ENCODE results near the gene MAOB. TPM values are rescaled to one million over a fixed set of nuclear protein-coding genes. Genes with fewer than 3 reads are reported as not detected.
"Not testable (repeated sequence)": the region's sequence is repeated elsewhere in the genome, so short reads cannot be mapped to it uniquely, and the experiment has no call there.

Gene MAOB
- 1.2 TPM for polyA plus RNA-seq (2013, experiment 1 of 4)
- 2.7 TPM for polyA plus RNA-seq (2013, experiment 2 of 4)
- 1.2 TPM for polyA plus RNA-seq (2013, experiment 3 of 4)
- polyA plus RNA-seq (2013, experiment 4 of 4): 1.7 TPM

- H3K4me3 ChIP-seq (ENCODE audit: insufficient read depth, low read depth, low read length): peak within 1 kb of the TSS; percentile 25
- H3K27me3 ChIP-seq (ENCODE audit: control insufficient read depth, insufficient read depth, low read length, poor library complexity, severe bottlenecking): peaks cover 4% of the 10 kb centered on the region
- H3K27ac ChIP-seq (ENCODE audit: insufficient read depth, low read depth, low read length, poor library complexity, severe bottlenecking): no peak within 1 kb of the TSS
Observed at GRCh38 chrX:43882294-43882681, at the start of gene MAOB. TSS of gene MAOB (minus strand) at chrX:43882450. CDS start at chrX:43882299, 151 bp downstream.

GRCh38 chrX:43922032-43922431, 39.8 kb upstream of the MAOB start:
- H3K36me3 ChIP-seq (ENCODE audit: control insufficient read depth, insufficient read depth, low read length); H3K27me3 ChIP-seq (ENCODE audit: control insufficient read depth, insufficient read depth, low read length, poor library complexity, severe bottlenecking); H3K4me1 ChIP-seq (ENCODE audit: control insufficient read depth, insufficient read depth, low read length); H3K9me3 ChIP-seq (ENCODE audit: control insufficient read depth, low read length); H3K27ac ChIP-seq (ENCODE audit: insufficient read depth, low read depth, low read length, poor library complexity, severe bottlenecking); H3K4me3 ChIP-seq (ENCODE audit: insufficient read depth, low read depth, low read length): not testable (repeated sequence)
- 100% methylated on average over 1 of the region's 3 CpGs; no CpG with 5 or more reads in 1 of the 2 experiments for WGBS, 2 experiments

More at GRCh38 chrX:43882294-43882681, at the start of gene MAOB:
- Histone ChIP-seq H3K9me3 (ENCODE audit: control insufficient read depth, low read length) (no peaks in the 10 kb centered on the region), H3K4me1 (ENCODE audit: control insufficient read depth, insufficient read depth, low read length) (no peaks in the 10 kb centered on the region), H3K36me3 (ENCODE audit: control insufficient read depth, insufficient read depth, low read length) (no peaks in the 10 kb centered on the region)
- WGBS, 2 experiments: 1 to 4% methylated on average over 34 to 36 of the region's 36 CpGs

GRCh38 chrX:43910772-43911171, 28.5 kb upstream of the MAOB start:
- H3K4me3 ChIP-seq (ENCODE audit: insufficient read depth, low read depth, low read length); H3K9me3 ChIP-seq (ENCODE audit: control insufficient read depth, low read length); H3K36me3 ChIP-seq (ENCODE audit: control insufficient read depth, insufficient read depth, low read length); H3K27ac ChIP-seq (ENCODE audit: insufficient read depth, low read depth, low read length, poor library complexity, severe bottlenecking); H3K27me3 ChIP-seq (ENCODE audit: control insufficient read depth, insufficient read depth, low read length, poor library complexity, severe bottlenecking); H3K4me1 ChIP-seq (ENCODE audit: control insufficient read depth, insufficient read depth, low read length): not testable (repeated sequence)
- 88 to 89% methylated on average over 4 to 7 of the region's 8 CpGs for WGBS, 2 experiments

GRCh38 chrX:43910012-43910411, 27.8 kb upstream of the MAOB start:
- Histone ChIP-seq H3K36me3 (ENCODE audit: control insufficient read depth, insufficient read depth, low read length) (no peaks in the 10 kb centered on the region), H3K4me1 (ENCODE audit: control insufficient read depth, insufficient read depth, low read length) (no peaks in the 10 kb centered on the region), H3K27ac (ENCODE audit: insufficient read depth, low read depth, low read length, poor library complexity, severe bottlenecking) (no peak overlapping the region), H3K4me3 (ENCODE audit: insufficient read depth, low read depth, low read length) (no peak overlapping the region), H3K9me3 (ENCODE audit: control insufficient read depth, low read length) (no peaks in the 10 kb centered on the region), H3K27me3 (ENCODE audit: control insufficient read depth, insufficient read depth, low read length, poor library complexity, severe bottlenecking) (no peaks in the 10 kb centered on the region)
- 45 to 80% methylated on average over 1 of the region's 1 CpG for WGBS, 2 experiments

- Histone ChIP-seq H3K4me1 (ENCODE audit: control insufficient read depth, insufficient read depth, low read length) (no peaks in the 10 kb centered on the region), H3K4me3 (ENCODE audit: insufficient read depth, low read depth, low read length) (no peak overlapping the region), H3K9me3 (ENCODE audit: control insufficient read depth, low read length) (no peaks in the 10 kb centered on the region), H3K27me3 (ENCODE audit: control insufficient read depth, insufficient read depth, low read length, poor library complexity, severe bottlenecking) (no peaks in the 10 kb centered on the region), H3K27ac (ENCODE audit: insufficient read depth, low read depth, low read length, poor library complexity, severe bottlenecking) (no peak overlapping the region), H3K36me3 (ENCODE audit: control insufficient read depth, insufficient read depth, low read length) (no peaks in the 10 kb centered on the region)
- 95 to 100% methylated on average over 1 of the region's 1 CpG for WGBS, 2 experiments
Observed at GRCh38 chrX:43909141-43909540, 26.9 kb upstream of the MAOB start.

- no peaks in the 10 kb centered on the region for H3K27me3 ChIP-seq (ENCODE audit: control insufficient read depth, insufficient read depth, low read length, poor library complexity, severe bottlenecking)
- H3K9me3 ChIP-seq (ENCODE audit: control insufficient read depth, low read length): no peaks in the 10 kb centered on the region
- H3K4me3 ChIP-seq (ENCODE audit: insufficient read depth, low read depth, low read length): no peak overlapping the region
- WGBS, 2 experiments: 74 to 82% methylated on average over 4 to 5 of the region's 5 CpGs
- no peaks in the 10 kb centered on the region for H3K4me1 ChIP-seq (ENCODE audit: control insufficient read depth, insufficient read depth, low read length)
- no peak overlapping the region for H3K27ac ChIP-seq (ENCODE audit: insufficient read depth, low read depth, low read length, poor library complexity, severe bottlenecking)
- no peaks in the 10 kb centered on the region for H3K36me3 ChIP-seq (ENCODE audit: control insufficient read depth, insufficient read depth, low read length)
Observed at GRCh38 chrX:43899878-43900815, 17.9 kb upstream of the MAOB start.

GRCh38 chrX:43898406-43899035, 16.3 kb upstream of the MAOB start:
- Histone ChIP-seq H3K4me3 (ENCODE audit: insufficient read depth, low read depth, low read length) (no peak overlapping the region), H3K4me1 (ENCODE audit: control insufficient read depth, insufficient read depth, low read length) (no peaks in the 10 kb centered on the region), H3K36me3 (ENCODE audit: control insufficient read depth, insufficient read depth, low read length) (no peaks in the 10 kb centered on the region), H3K27ac (ENCODE audit: insufficient read depth, low read depth, low read length, poor library complexity, severe bottlenecking) (no peak overlapping the region), H3K27me3 (ENCODE audit: control insufficient read depth, insufficient read depth, low read length, poor library complexity, severe bottlenecking) (no peaks in the 10 kb centered on the region), H3K9me3 (ENCODE audit: control insufficient read depth, low read length) (no peaks in the 10 kb centered on the region)
- WGBS, 2 experiments: 92% methylated on average over 4 to 5 of the region's 5 CpGs

GRCh38 chrX:43897290-43897689, 15.0 kb upstream of the MAOB start:
- Histone ChIP-seq H3K9me3 (ENCODE audit: control insufficient read depth, low read length) (no peaks in the 10 kb centered on the region), H3K27ac (ENCODE audit: insufficient read depth, low read depth, low read length, poor library complexity, severe bottlenecking) (no peak overlapping the region), H3K27me3 (ENCODE audit: control insufficient read depth, insufficient read depth, low read length, poor library complexity, severe bottlenecking) (no peaks in the 10 kb centered on the region), H3K4me3 (ENCODE audit: insufficient read depth, low read depth, low read length) (no peak overlapping the region), H3K4me1 (ENCODE audit: control insufficient read depth, insufficient read depth, low read length) (no peaks in the 10 kb centered on the region), H3K36me3 (ENCODE audit: control insufficient read depth, insufficient read depth, low read length) (no peaks in the 10 kb centered on the region)
- whole genome bisulfite sequencing, 2 experiments: 90 to 100% methylated on average over 1 to 2 of the region's 4 CpGs

- 90% methylated on average over 1 of the region's 1 CpG; no CpG with 5 or more reads in 1 of the 2 experiments for WGBS, 2 experiments
- Histone ChIP-seq H3K27ac (ENCODE audit: insufficient read depth, low read depth, low read length, poor library complexity, severe bottlenecking) (no peak overlapping the region), H3K4me3 (ENCODE audit: insufficient read depth, low read depth, low read length) (no peak overlapping the region), H3K9me3 (ENCODE audit: control insufficient read depth, low read length) (no peaks in the 10 kb centered on the region), H3K4me1 (ENCODE audit: control insufficient read depth, insufficient read depth, low read length) (no peaks in the 10 kb centered on the region), H3K36me3 (ENCODE audit: control insufficient read depth, insufficient read depth, low read length) (no peaks in the 10 kb centered on the region), H3K27me3 (ENCODE audit: control insufficient read depth, insufficient read depth, low read length, poor library complexity, severe bottlenecking) (no peaks in the 10 kb centered on the region)
Observed at GRCh38 chrX:43892336-43892870, 10.2 kb upstream of the MAOB start.

GRCh38 chrX:43885617-43886016, 3.4 kb upstream of the MAOB start:
- 93 to 100% methylated on average over 1 to 5 of the region's 5 CpGs for WGBS, 2 experiments

More at GRCh38 chrX:43885617-43886016, 3.4 kb upstream of the MAOB start:
- H3K9me3 ChIP-seq (ENCODE audit: control insufficient read depth, low read length): no peaks in the 10 kb centered on the region
- no peak overlapping the region for H3K4me3 ChIP-seq (ENCODE audit: insufficient read depth, low read depth, low read length)
- H3K36me3 ChIP-seq (ENCODE audit: control insufficient read depth, insufficient read depth, low read length): no peaks in the 10 kb centered on the region
- H3K27me3 ChIP-seq (ENCODE audit: control insufficient read depth, insufficient read depth, low read length, poor library complexity, severe bottlenecking): peaks cover 4% of the 10 kb centered on the region
- H3K4me1 ChIP-seq (ENCODE audit: control insufficient read depth, insufficient read depth, low read length): no peaks in the 10 kb centered on the region
- no peak overlapping the region for H3K27ac ChIP-seq (ENCODE audit: insufficient read depth, low read depth, low read length, poor library complexity, severe bottlenecking)

All from ectodermal cell (in vitro differentiated cells).